GM11168 (cell line): Measurements from ENCODE around the gene TSPAN1.

Experiments used
- in situ Hi-C: fragments of 300-500 bp; cut with MboI; formaldehyde crosslinking; loops from one replicate; pipeline ENCODE4 v1.12.0; 2022; ENCODE audit warnings: low sequenced_read_pairs; ENCODE audit not compliant: unreplicated experiment

The TSPAN1 gene

DNA sequence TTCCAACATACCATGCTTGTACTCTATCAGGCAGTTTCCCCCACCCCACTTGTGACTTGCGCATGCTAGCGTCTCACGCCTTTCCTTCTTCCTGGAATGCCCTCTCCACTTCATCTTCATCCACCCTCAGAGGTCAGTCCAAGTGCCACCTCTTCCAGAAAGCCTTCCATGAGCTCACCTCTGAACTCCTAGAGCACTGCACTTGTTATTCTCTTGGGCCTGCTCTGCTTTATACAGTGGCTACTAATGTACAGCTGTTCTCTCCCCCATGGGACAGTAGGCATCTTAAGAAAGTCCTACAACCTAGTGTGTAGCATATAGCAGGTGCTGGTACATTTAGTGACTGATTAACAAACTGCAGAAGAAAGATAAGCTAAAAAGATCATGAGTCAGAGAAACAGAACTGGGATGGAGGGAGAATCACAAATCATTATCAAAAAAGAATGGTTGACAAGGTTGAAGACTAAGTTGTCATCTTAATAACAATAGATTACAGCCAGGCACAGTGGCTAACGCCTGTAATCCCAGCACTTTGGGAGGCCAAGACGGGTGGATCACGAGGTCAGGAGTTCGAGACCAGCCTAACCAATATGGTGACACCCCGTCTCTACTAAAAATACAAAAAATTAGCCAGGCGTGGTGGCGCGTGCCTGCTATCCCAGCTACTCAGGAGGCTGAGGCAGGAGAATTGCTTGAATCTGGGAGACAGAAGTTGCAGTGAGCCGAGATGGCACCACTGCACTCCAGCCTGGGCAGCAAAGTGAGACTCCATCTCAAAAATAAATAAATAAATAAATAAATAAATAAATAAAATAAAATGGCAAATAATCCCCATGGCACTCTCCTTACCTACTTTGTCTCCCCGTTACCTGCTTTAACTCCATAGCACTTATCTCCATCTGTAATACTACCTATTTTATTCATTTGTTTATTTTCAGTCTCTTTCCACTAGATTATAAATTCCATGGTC lies 16.3 kb upstream of the TSPAN1 start:
- in situ Hi-C loops, result no loop called here

DNA sequence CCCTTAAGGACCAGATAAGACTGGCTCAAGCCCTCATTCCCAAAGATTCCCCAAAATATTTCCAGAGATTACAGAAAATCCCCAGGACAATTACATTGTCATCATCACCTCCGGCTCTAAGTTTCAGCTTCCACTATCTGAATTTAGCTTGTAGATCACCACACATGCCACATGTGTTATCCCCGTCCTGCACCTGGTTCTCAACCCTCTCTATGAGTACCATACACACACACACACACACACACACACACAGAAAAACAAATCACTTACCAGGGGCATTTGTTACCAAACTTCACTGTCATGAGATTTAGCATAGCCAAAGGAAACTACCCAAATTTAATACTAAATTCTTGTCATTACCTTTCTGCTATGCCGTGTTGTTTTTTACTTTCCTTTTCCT lies 15.4 kb upstream of the TSPAN1 start:
- in situ Hi-C loops, result no loop called here

DNA sequence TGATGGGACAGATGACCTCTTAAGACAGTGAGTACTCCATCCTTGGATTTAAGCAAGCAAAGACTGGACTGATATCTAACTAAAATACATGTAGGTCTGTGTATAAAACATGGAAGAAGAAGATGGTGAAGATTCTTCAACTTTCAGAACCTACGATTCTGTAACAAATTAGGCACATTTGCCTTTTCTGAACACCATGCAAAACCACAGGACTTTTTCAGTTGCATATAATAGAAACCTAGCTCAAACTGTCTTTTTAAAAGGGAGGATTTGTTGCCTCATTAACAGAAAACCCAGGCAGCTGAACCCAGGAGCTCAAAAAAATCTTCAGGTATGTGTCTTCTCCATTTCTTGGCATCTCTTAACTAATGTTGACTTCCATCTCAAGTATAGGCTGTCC lies 14.7 kb upstream of the TSPAN1 start:
- in situ Hi-C loops, result no loop called here

DNA sequence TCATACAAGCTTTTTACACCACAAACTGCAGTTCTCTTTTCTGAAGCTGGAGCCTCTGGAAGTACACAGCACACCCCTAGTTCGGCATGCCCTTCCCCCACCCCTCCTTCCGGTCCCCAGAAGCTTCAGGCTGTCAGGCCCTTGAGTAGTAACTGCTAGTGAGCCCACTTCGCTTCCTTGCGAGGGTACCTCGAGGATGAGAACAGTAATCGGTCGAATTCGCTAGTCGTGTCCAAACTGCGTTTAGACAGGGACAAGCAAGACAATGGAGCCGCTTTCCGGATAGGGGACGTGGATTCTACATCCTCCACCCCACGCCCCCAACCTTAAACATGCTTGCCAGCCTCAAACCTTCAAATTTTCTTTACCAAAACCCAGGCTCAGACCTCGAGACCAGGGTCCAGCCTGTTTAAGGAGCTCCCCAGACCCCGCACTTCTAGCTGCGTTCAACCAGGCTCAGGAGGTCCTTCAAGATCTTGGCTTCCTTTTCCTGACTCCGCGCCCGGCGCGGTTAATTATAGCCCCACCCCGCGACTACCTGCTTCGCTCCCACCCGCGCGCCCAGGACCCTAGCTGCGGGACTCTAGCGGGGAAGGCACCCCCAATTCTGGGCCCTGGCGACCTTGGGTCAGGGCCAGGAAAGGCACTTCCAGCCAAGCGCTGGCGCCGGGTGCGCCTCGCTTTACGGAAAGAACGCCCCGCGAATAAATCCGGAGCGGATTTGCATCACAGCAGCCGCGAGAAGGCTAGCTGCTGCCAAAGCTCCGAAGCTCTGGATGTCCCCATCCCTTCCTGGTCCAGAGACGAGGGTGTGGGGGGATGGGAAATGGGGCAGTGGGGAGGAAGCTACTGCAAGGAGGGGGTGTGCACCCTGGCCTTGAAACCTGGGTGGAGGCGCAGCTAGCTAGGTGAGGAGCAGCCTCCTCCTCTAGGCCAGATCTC lies 8.1 kb upstream of the TSPAN1 start:
- in situ Hi-C loops, result no loop called here

DNA sequence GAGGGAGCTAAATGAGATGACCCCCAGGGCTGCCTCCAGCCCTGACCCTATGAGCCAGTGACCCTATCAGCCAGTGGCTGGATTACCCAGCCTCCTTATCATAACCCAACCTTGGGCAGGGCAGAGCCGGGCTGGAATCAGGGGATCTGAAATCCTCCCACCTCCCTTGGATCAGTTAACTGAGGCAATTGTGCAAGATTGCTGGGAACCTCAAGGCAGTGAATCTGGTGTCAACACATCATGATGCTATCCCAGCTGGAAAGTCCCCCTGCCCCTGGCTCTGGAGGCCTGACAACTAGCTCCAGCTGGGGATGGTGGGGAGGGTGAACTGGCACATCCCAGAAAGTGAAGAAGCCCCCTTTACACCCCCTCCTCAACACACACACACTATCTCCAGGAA lies 6.4 kb upstream of the TSPAN1 start:
- in situ Hi-C loops, result no loop called here

DNA sequence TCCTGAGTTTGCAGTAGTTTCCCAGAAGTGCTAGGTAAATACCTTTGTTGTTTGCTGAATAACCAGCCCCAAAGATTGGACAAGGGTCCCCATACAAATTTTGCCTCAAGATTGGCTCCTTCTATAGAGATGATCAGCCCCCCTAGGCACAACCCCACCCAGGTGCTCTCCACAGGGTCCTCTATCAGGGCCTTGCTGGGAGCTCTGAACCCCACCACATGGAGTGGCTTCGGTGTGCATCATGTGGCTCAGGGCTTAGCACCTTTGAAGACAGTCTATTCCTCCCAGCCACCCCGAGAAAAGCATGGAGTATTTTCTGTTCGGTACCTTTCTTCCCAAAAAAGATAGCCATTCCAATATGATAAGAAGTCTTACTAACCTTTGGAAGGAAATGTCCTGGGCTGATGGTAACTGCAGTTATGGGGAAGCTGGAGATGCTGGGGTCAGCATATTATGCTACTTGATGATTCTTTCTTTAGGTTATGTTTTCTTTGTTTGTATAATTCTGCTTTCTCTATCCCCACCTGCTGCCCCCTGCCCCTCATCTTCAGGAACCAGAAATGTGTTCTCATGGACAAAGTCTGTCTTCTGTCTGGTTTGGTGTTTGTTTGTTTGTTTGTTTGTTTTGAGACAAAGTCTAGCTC lies 5.0 kb upstream of the TSPAN1 start:
- in situ Hi-C loops, result no loop called here

DNA sequence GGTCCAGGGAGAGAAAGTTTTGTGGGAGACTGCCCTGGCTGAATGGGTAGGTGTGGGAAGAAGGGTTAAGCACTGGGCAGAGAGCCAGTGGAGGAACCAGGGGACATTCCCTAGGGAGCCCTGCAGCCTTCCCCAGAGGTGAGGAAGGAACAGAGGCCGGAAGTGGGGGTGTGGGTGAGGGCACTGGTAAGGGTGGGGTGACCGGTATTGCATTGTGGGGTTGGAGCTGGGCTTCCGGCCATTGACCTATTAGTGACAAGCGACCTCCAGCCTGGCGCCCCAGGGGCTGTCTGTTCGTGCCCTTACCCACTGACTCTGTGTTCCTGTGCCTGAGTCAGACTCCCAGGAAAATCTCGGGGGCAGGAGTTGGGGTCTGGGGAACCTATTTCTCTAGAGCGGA lies 3.5 kb upstream of the TSPAN1 start:
- in situ Hi-C loops, result no loop called here

DNA sequence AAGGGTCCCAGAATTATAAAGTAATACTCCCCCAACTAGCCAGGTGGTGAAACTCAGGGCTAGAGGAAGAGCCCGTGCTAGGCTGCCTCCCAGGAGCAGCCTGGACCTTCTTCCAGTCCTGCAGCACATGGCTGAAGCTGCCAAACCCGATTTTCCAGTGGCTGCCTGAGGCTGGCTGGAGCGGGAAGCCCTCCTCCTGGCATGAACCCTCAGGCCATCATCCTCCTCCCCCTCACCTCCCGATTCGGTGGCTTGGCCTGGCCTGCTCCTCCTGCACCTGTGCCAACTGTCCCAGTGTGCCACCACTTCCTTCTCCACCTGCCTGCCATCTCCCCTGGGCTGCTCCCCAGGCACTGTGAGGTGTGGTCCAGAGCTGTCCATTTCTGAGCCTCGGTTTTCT lies 3.0 kb upstream of the TSPAN1 start:
- in situ Hi-C loops, result no loop called here

DNA sequence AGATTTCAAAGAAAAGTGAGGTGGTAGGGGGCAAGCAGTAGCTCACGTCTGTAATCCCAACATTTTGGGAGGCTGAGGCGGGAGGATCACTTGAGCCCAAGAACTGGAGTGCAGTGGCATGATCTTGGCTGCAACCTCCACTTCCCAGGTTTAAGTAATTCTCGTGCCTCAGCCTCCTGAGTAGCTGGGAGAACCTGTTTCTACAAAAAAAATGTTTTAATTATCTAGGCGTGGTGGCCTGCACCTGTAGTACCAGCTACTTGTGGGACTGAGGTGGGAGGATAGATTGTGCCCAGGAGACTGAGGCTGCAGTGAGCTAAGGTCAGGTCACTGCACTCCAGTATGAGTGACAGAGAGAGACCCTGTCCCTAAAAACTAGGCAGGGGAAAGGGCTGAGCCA lies 2.6 kb upstream of the TSPAN1 start:
- in situ Hi-C loops, result no loop called here

DNA sequence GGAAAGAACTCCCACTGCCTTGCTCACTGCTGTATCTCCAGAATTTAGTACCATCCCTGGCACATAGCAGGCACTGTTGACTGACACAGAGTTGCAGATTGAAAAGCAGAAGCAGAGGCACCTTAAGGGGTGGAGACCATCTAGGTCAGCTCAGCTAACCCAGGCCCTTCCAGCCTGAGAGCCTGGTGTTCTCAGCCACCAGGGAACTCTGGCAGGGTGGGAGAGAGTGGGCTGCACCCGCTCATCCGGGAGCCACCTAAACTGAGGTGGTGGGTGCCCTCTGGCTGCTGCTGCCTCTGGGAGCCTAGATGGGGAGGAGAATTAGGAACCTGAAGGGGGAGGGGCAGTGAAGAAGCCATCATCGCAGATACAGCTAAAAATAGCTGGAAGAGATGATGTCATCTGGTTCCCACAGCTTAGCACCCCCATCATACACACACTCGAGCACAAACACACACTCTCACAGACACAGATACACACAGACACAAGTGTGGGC lies 1.5 kb upstream of the TSPAN1 start:
- in situ Hi-C loops, result no loop called here

DNA sequence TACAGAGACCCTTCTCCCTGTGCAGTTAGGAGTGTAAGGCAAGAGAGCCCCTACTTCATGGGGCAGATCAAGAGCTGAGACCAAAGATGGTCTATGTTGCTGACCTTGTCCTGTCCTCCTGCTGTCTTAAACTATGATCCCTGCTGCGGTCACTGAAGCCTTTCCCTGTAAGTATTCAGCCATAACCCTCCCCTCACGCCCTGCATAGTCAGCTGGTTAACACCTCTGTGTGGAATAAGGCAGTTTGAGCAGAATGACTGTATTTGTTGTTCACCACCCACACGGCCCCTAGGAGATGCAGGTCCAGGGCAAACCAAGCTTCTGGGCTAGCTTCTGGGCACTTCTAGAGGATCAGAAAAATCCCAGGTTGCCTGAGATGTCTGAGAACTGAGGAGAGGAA lies 356 bp downstream of the TSPAN1 start:
- in situ Hi-C loops, result loop anchor here (5.0 kb wide), 1 partner anchor 138 kb away; no protein-coding TSS in a partner anchor

DNA sequence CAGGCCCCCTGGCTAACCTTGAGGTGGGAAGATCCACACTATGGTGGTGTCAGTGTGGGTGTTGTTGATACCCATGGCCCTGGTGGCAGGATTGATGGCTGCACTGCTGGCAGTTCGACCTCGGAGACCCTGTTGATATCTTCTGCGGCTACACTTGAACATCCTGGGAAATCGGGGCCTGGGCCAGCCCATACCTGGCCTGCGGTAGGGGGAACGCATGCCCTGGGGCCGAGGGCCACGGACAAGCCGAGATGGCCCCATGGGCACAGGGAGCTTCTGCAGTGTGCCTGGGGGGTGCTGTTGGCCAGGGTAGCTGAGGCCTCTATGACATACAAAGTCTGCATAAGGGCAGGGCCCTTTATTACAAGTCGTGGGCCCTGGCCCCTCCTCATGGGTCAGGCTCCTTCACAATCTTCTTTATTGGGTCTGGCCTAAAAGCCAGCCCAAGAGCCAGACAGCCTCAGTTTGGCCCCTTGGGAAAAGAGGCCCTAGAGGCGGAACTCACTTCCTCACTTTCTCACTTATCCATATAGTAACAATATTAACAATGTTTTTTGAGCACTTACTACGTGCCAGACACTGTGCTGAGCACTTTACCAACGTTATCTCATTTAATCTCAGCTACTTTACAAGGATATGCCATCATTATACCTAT lies 1.5 kb downstream of the TSPAN1 start, which contains the start of gene P3R3URF:
Gene P3R3URF, minus strand, starts transcription at position 278 of the 655 bp plus-strand sequence. Its CDS starts 17 bp downstream, at position 261.
- in situ Hi-C loops, result loop anchor here (5.0 kb wide), 1 partner anchor 139 kb away; no protein-coding TSS in a partner anchor

DNA sequence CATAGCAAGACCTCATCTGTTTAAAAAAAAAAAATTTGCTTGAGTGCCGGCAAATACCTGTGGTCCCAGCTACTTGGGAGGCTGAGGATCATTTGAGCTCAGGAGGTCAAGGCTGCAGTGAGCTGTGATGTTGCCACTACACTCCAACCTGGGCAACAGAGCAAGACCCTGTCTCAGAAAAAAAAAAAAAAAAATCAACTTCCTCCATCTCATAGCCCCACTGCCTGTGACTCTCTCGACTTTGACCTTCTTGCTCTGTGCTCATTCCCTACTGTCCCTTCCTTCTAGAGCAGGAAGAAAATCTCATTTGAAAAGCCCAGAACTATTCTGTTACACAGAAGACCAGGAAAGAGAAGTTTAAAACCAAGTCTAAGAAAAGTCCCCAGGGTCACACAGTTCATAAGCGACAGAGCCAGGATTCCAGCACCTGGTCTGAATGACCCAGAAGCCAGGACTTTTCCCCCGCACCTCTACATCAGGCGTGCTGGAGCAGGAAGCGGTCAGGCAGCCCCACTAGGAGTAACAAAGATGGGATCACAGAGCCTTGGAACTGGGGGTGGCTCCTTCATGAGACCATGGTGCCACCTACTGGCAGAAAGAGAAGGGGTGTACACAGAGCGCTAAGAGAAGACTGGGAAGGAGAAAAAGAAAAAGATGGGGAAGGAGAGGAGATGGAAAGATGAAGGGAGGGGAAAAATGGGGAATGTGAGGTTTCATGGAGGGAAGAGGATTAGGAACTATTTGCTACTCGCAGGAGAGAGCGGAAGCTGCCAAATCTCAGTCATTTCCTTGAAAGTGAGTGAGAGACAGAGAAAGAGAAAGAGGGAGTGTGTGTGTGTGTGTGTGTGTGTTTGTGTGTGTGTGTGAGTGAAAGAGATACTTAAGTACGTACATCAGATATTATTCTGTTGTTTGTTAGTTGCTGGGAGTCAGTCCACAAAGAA lies 4.5 kb downstream of the TSPAN1 start:
- in situ Hi-C loops, result loop anchor here (5.0 kb wide), 1 partner anchor 142 kb away; no protein-coding TSS in a partner anchor

DNA sequence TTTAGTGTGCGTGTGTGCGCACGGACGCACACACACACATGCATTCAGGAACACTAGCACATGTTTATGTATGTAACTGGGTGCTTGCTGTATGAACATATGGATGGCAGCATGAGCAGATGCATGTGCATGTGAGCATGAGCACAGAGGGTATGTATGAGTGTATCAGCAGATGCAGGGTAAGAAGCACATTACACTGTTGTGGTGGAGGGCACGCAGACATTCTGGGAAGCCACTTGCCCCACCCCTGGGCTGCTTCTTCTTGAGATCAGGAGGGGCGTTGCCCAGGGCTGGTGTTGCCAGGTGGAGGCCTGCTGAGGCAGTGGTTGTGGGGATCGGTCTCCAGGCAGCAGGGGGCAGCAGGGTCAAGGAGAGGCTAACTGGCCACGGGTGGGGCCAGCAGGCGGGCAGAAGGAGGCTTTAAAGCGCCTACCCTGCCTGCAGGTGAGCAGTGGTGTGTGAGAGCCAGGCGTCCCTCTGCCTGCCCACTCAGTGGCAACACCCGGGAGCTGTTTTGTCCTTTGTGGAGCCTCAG lies 5.3 kb downstream of the TSPAN1 start:
- in situ Hi-C loops, result no loop called here

DNA sequence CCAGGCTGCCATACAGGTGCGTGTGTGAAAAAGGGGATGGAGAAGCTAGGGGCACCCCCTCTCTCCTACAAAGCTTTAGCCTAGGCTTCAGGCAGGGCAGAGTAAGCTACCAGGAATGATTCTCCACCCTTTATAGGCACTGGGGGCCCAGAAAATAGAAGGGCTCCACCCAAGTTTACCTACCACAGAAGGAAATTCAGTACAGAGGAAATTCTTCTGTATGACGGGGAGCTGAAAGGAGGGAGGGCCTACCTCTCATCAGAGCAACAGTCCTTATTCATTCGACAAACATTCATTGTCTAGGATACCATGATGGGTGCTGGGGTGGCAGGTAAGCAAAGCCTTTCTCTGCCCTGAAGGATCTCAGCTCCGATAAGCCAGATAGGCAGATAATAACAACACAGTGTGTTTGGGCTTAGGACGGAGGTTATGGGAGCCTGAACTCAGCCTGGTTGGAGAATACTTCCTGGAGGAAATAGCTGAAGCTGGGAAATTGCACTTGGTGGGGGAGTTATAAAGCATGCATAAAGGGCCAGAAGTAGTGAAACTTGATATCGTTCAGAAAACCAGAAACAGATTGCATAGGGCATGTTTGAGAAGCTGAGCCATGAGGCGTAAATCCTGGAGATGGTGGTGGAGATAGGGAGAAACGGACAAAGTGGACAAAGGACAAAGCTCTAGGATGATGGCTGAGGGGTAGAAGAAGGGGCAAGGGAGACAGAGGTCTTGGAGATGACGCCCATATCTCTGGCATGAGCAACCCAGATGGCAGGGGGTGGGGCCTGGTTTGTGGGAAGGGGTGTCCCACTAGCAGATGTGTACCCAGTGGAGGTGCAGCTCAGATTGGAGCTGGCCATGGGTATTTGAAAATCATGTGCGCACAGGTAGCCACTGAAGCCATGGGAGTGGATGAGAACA lies 6.7 kb downstream of the TSPAN1 start:
- in situ Hi-C loops, result no loop called here

DNA sequence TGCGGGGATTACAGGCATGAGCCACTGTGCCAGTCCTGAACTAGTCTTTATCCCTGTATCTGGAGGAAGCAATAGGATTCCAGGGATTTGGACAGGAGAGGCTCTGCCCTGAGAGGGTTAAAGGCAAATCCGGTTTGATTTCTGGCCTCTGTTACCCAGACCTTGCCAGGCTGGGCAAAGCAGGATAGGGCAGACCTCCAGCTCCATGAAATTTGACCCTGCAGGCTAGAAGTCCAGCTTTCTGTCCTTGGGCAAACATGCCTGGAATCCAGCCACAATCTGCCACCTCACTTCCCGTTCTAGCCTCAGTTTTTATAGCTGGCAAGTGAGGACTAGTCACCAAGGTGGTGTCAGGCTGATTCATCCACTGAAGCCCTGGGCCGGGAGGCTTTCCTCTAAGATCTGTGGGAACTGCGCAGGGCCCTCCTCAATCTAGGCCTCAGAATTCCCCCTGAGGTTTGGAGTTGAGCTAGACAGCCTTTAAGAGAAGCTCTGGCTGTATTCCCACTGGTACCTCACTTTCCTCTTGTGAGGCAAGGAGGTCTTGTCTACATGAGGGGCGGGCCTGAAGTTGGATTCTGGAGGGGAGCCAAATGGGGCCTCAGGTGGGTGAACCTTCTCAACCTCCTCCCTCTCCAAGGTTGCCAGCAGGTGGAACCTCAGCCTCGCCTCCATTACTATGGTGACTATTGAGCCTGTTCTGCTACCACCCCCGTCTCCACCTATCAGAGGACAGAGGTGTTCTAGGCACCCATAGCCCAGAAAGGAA lies 8.4 kb downstream of the TSPAN1 start:
- in situ Hi-C loops, result no loop called here
